ENCODE measurements around the gene MAN1A1.

- no peak for TF ChIP-seq CTCF (IDR thresholded peaks at IDR 0.05)
- TF ChIP-seq POLR2A (IDR thresholded peaks at IDR 0.05), result no peak
- no peak for TF ChIP-seq POLR2AphosphoS5 (IDR thresholded peaks at IDR 0.05)
Observed at GRCh38 chr6:119162134-119162775, 187.3 kb downstream of the MAN1A1 start.

Data from prostate gland (tissue), 2 donors.